ENCODE data around the gene FRAS1. TPM values are rescaled to one million over a fixed set of nuclear protein-coding genes. Genes with fewer than 3 reads are reported as not detected.

Gene FRAS1
- total and polyA plus RNA-seq, 9 donors = 0.16 to 5.3 (median 1.4) TPM

DNA sequence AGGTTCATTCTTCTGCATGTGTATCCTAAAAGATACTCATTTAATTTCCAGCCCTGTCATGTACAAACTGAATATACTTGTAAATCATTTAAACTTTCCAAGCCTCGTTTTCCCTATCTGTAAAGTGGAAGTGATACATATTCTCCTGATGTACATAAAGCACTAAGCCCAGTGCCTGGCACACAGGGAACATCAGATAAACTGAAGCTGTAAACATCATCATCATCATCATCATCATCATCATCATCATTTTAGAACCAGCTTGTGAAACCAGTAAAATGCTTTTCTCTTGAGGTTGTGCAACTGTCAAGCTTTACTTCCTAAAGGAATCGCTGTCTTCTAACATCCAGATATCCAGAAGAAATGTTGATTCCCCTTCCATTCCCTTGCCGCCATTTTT, 411.1 kb downstream of the FRAS1 start:
- intact Hi-C loops (cut with DNase I) = no loop called here
- DNase-seq = no peak
- H3K36me3 ChIP-seq = no peaks in the 10 kb centered on the region
- 64 to 90% (median 78%) methylated on average over 3 of the region's 3 CpGs for WGBS, 3 donors
- H3K4me3 ChIP-seq = no peak overlapping the region
- TF ChIP-seq, protein P1, sequence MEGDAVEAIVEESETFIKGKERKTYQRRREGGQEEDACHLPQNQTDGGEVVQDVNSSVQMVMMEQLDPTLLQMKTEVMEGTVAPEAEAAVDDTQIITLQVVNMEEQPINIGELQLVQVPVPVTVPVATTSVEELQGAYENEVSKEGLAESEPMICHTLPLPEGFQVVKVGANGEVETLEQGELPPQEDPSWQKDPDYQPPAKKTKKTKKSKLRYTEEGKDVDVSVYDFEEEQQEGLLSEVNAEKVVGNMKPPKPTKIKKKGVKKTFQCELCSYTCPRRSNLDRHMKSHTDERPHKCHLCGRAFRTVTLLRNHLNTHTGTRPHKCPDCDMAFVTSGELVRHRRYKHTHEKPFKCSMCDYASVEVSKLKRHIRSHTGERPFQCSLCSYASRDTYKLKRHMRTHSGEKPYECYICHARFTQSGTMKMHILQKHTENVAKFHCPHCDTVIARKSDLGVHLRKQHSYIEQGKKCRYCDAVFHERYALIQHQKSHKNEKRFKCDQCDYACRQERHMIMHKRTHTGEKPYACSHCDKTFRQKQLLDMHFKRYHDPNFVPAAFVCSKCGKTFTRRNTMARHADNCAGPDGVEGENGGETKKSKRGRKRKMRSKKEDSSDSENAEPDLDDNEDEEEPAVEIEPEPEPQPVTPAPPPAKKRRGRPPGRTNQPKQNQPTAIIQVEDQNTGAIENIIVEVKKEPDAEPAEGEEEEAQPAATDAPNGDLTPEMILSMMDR (IDR thresholded peaks at IDR 0.05) = no peak
- TF ChIP-seq POLR2A (IDR thresholded peaks at IDR 0.05) (no peak), EP300 (IDR thresholded peaks at IDR 0.05) (no peak)
- no peak overlapping the region for H3K27ac ChIP-seq
- H3K4me1 ChIP-seq (ENCODE audit: insufficient read depth) = no peaks in the 10 kb centered on the region
- no peaks in the 10 kb centered on the region for H3K27me3 ChIP-seq
- H3K9me3 ChIP-seq = no peaks in the 10 kb centered on the region

DNA sequence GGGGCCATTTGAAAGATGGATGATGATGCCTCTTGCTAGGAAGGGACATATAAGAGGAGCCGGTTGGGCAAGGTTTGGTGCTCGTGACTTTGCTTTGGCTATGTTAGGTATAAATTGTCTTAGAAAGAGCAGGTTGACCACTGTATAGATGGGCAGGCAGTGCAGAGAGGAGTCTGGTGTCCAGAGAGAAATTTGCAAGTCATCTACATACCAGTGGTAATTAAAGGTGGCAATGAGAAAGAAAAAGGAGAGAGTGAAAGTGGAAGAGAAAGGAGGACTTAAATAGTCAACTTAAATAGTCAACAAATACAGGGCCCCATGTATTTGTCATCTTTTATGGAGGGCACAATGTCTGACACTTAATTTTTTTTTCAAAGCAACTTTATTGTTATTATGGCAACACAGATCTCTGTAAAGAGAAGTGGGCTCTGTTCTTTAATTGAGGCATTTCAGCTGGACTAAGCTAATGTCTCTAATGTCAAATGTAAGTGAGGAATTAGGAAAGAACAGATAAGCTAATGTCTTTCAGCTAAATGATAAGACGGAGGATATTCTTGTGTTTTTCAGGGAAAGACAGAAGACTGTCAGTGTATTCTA, 419.1 kb downstream of the FRAS1 start:
- TF ChIP-seq EP300 (IDR thresholded peaks at IDR 0.05) = no peak
- TF ChIP-seq, protein P1 (IDR thresholded peaks at IDR 0.05) = no peak
- no peak for TF ChIP-seq POLR2A (IDR thresholded peaks at IDR 0.05)
- WGBS, 3 donors = 72 to 73% (median 73%) methylated on average over 3 of the region's 3 CpGs
- Histone ChIP-seq H3K36me3 (no peaks in the 10 kb centered on the region), H3K27ac (no peak overlapping the region), H3K4me3 (no peak overlapping the region), H3K4me1 (ENCODE audit: insufficient read depth) (no peaks in the 10 kb centered on the region), H3K27me3 (no peaks in the 10 kb centered on the region), H3K9me3 (no peaks in the 10 kb centered on the region)
- intact Hi-C loops (cut with DNase I) = no loop called here
- DNase-seq = no peak

DNA sequence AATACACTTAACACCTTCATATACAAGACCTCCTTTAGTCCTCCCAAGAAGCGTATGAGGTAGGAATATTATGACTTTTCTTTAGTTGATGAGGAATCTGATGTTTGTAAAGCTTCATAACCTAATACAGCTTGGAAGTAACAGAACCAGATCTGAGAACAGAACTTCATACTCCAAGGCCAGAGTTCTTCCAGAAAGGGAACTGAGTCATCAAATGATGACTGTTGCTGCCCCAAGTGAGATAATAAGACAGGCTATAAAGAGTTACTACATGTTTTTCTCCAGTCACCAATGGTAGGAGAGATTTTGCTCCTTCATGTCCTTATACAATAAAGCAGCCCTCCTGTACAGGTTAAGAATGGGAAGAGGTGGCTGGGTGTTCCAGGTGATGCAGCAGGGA, 420.2 kb downstream of the FRAS1 start:
- H3K9me3 ChIP-seq = no peaks in the 10 kb centered on the region
- 5 to 52% (median 6%) methylated on average over 1 of the region's 1 CpG for WGBS, 3 donors
- H3K4me1 ChIP-seq (ENCODE audit: insufficient read depth) = no peaks in the 10 kb centered on the region
- H3K4me3 ChIP-seq = no peak overlapping the region
- no peak for TF ChIP-seq EP300 (IDR thresholded peaks at IDR 0.05)
- TF ChIP-seq, protein P1 (IDR thresholded peaks at IDR 0.05) = no peak
- no peak for TF ChIP-seq POLR2A (IDR thresholded peaks at IDR 0.05)
- no peak for DNase-seq
- H3K27me3 ChIP-seq = no peaks in the 10 kb centered on the region
- no peak overlapping the region for H3K27ac ChIP-seq
- intact Hi-C loops (cut with DNase I) = no loop called here
- no peaks in the 10 kb centered on the region for H3K36me3 ChIP-seq

- no peaks in the 10 kb centered on the region for H3K9me3 ChIP-seq
- H3K27me3 ChIP-seq = no peaks in the 10 kb centered on the region
- H3K27ac ChIP-seq = no peak overlapping the region
- H3K4me1 ChIP-seq (ENCODE audit: insufficient read depth) = no peaks in the 10 kb centered on the region
- no peak for TF ChIP-seq EP300 (IDR thresholded peaks at IDR 0.05)
- TF ChIP-seq, protein P1 (IDR thresholded peaks at IDR 0.05) = no peak
- no peak for TF ChIP-seq POLR2A (IDR thresholded peaks at IDR 0.05)
- intact Hi-C loops (cut with DNase I) = no loop called here
- DNase-seq = no peak
- no peak overlapping the region for H3K4me3 ChIP-seq
- no peaks in the 10 kb centered on the region for H3K36me3 ChIP-seq
Observed at GRCh38 chr4:78478523-78478922, 421.4 kb downstream of the FRAS1 start.

Measured in ovary (tissue), 9 donors.